Measurements from ENCODE around the gene PNMA8A.

GRCh38 chr19:46503848-46504453 is 32.6 kb upstream of the PNMA8A start:
- TF ChIP-seq CTCF (IDR thresholded peaks at IDR 0.05) (no peak), POLR2A (IDR thresholded peaks at IDR 0.05) (no peak)

Measured in esophagus squamous epithelium (tissue), 4 donors.